Motor neuron (in vitro differentiated cells): Measurements from ENCODE around the gene PIEZO1. TPM values are rescaled to one million over a fixed set of nuclear protein-coding genes. Genes with fewer than 3 reads are reported as not detected.
"Not testable (repeated sequence)": the region's sequence is repeated elsewhere in the genome, so short reads cannot be mapped to it uniquely, and the experiment has no call there.

Experiments used
- ATAC-seq, 8 experiments: fragments of 200-7000 bp; cut with Tn5 transposase; replicated peaks in 6 of 8; 2 replicates each; pipeline ENCODE4 v1.8.0; 2021; ENCODE audit warnings: mild to moderate bottlenecking in 8 of 8, moderate library complexity in 8 of 8
- H3K27ac ChIP-seq, 2 donors: fragments of 250-450 bp; sonication (Bioruptor Pico); 2 replicates each; pipeline ENCODE4 v1.9.0; 2021; ENCODE audit warnings: antibody characterized with exemption in 2 of 2, mild to moderate bottlenecking in 2 of 2, moderate library complexity in 1 of 2
- H3K4me1 ChIP-seq, 2 donors: fragments of 250-450 bp; sonication (Bioruptor Pico); replicated peaks in 1 of 2; 2 replicates each; pipeline ENCODE4 v1.6.1; 2021; ENCODE audit warnings: antibody characterized with exemption in 2 of 2, mild to moderate bottlenecking in 2 of 2, moderate library complexity in 1 of 2
- H3K4me3 ChIP-seq, 5 donors: fragments of 250-450 bp; sonication (Bioruptor Pico); 2 replicates each; pipeline ENCODE4 v1.9.0; 2021; ENCODE audit warnings: antibody characterized with exemption in 5 of 5, mild to moderate bottlenecking in 5 of 5, moderate library complexity in 4 of 5
- WGBS, 10 experiments: fragments of 450-650 bp; shearing (Covaris generic); methylation state at CpG; one replicate each; pipeline ENCODE4 v1.0.0; 2022; 5-methylcytosine and 5-hydroxymethylcytosine counted together
- in situ Hi-C, 9 experiments: fragments of 400-800 bp; cut with MboI; loops; one replicate each; pipeline ENCODE4 v1.15.0; 2021; ENCODE audit warnings: low sequenced_read_pairs in 9 of 9, low pct_unique_long_range_greater_than_20kb in 2 of 9; ENCODE audit not compliant: unreplicated experiment in 9 of 9
- total RNA-seq, 8 experiments: library from RNA; unstranded; fragments of 300-600 nt; gene quantifications; 2 replicates each; pipeline versions ENCODE4 v1.2.3 to v1.2.4, GENCODE V29; 2022

Gene PIEZO1
- total RNA-seq, 8 experiments from 2014 or later: 2.2 to 163 (median 22.9) TPM

- peak overlapping the region; percentile 69 to 90 for H3K27ac ChIP-seq
- 7 to 67% (median 40%) methylated on average over 1 to 7 of the region's 29 CpGs; no CpG with 5 or more reads in 5 of the 10 experiments for WGBS, 10 experiments
- ATAC-seq: peak; percentile 43 to 72 (median 62)
- H3K4me3 ChIP-seq: no peak overlapping the region
- H3K4me1 ChIP-seq: peaks cover 59 to 68% of the 10 kb centered on the region in 2 donors
- in situ Hi-C loops: no loop called here
These were observed 11.9 kb downstream of the PIEZO1 start for GRCh38 chr16:88772871-88773811.

GRCh38 chr16:88771781-88772180 lies 13.2 kb downstream of the PIEZO1 start:
- in situ Hi-C loops, ATAC-seq, H3K4me3 ChIP-seq: not testable (repeated sequence)
- no CpG with 5 or more reads among the region's 23 CpGs for WGBS, 10 experiments
- Histone ChIP-seq H3K4me1 (peaks cover 65 to 74% of the 10 kb centered on the region in 2 donors), H3K27ac (peak overlapping the region in 1 of 2 donors; percentile 90)

- in situ Hi-C loops: no loop called here
- ATAC-seq: peak in 1 of 8 experiments; percentile 31
- H3K4me1 ChIP-seq: peaks cover 65 to 76% of the 10 kb centered on the region in 2 donors
- WGBS, 10 experiments: 83% methylated on average over 2 of the region's 19 CpGs; no CpG with 5 or more reads in 9 of the 10 experiments
- peak overlapping the region; percentile 64 to 78 for H3K27ac ChIP-seq
- no peak overlapping the region for H3K4me3 ChIP-seq
These were observed 13.7 kb downstream of the PIEZO1 start for GRCh38 chr16:88771294-88771772.

GRCh38 chr16:88770461-88771293 lies 14.3 kb downstream of the PIEZO1 start:
- ATAC-seq: peak in 7 of 8 experiments; percentile 11 to 75 (median 62)
- peak overlapping the region; percentile 64 to 78 for H3K27ac ChIP-seq
- H3K4me3 ChIP-seq: no peak overlapping the region
- 27 to 88% (median 53%) methylated on average over 1 to 15 of the region's 41 CpGs; no CpG with 5 or more reads in 5 of the 10 experiments for WGBS, 10 experiments
- peaks cover 65 to 76% of the 10 kb centered on the region in 2 donors for H3K4me1 ChIP-seq
- in situ Hi-C loops: no loop called here

GRCh38 chr16:88769617-88770460 lies 15.2 kb downstream of the PIEZO1 start:
- Histone ChIP-seq H3K4me1 (peaks cover 65 to 82% of the 10 kb centered on the region in 2 donors), H3K4me3 (no peak overlapping the region), H3K27ac (peak overlapping the region; percentile 64 to 78)
- in situ Hi-C loops: no loop called here
- ATAC-seq: peak in 6 of 8 experiments; percentile 1 to 41 (median 31)
- WGBS, 10 experiments: no CpG with 5 or more reads among the region's 30 CpGs

- Histone ChIP-seq H3K4me1 (peaks cover 53 to 77% of the 10 kb centered on the region in 2 donors), H3K4me3 (no peak overlapping the region), H3K27ac (peak overlapping the region in 1 of 2 donors; percentile 61)
- in situ Hi-C loops: no loop called here
- WGBS, 10 experiments: 20 to 45% (median 33%) methylated on average over 1 to 4 of the region's 24 CpGs; no CpG with 5 or more reads in 7 of the 10 experiments
- ATAC-seq: peak in 3 of 8 experiments; percentile 5 to 62 (median 13)
These were observed 16.8 kb downstream of the PIEZO1 start for GRCh38 chr16:88768071-88768783.

GRCh38 chr16:88767546-88768070 lies 17.4 kb downstream of the PIEZO1 start:
- H3K4me3 ChIP-seq: no peak overlapping the region
- peaks cover 47 to 72% of the 10 kb centered on the region in 2 donors for H3K4me1 ChIP-seq
- in situ Hi-C loops: no loop called here
- peak overlapping the region in 1 of 2 donors; percentile 61 for H3K27ac ChIP-seq
- ATAC-seq: peak in 2 of 8 experiments; percentile 2 to 5
- 80% methylated on average over 1 of the region's 12 CpGs; no CpG with 5 or more reads in 9 of the 10 experiments for WGBS, 10 experiments

GRCh38 chr16:88766975-88767374 lies 18.0 kb downstream of the PIEZO1 start:
- Histone ChIP-seq H3K27ac (no peak overlapping the region), H3K4me1 (peaks cover 40 to 66% of the 10 kb centered on the region in 2 donors), H3K4me3 (no peak overlapping the region)
- 80 to 100% (median 93%) methylated on average over 1 to 7 of the region's 11 CpGs; no CpG with 5 or more reads in 4 of the 10 experiments for WGBS, 10 experiments
- in situ Hi-C loops: no loop called here
- no peak for ATAC-seq

GRCh38 chr16:88764913-88765349 lies 20.1 kb downstream of the PIEZO1 start:
- ATAC-seq: peak in 2 of 8 experiments; percentile 6 to 7
- peak overlapping the region in 1 of 2 donors; percentile 36 for H3K27ac ChIP-seq
- in situ Hi-C loops: no loop called here
- 70 to 100% (median 85%) methylated on average over 1 to 4 of the region's 9 CpGs; no CpG with 5 or more reads in 7 of the 10 experiments for WGBS, 10 experiments
- H3K4me1 ChIP-seq: peaks cover 26 to 54% of the 10 kb centered on the region in 2 donors
- H3K4me3 ChIP-seq: no peak overlapping the region

GRCh38 chr16:88764080-88764479 lies 20.9 kb downstream of the PIEZO1 start:
- WGBS, 10 experiments: 50 to 100% (median 93%) methylated on average over 1 to 3 of the region's 19 CpGs; no CpG with 5 or more reads in 6 of the 10 experiments
- peaks cover 18 to 45% of the 10 kb centered on the region in 2 donors for H3K4me1 ChIP-seq

GRCh38 chr16:88763502-88764053 lies 21.4 kb downstream of the PIEZO1 start:
- Histone ChIP-seq H3K4me3 (no peak overlapping the region), H3K27ac (no peak overlapping the region), H3K4me1 (peaks cover 15 to 40% of the 10 kb centered on the region in 2 donors)
- 20 to 100% (median 59%) methylated on average over 1 to 14 of the region's 14 CpGs; no CpG with 5 or more reads in 4 of the 10 experiments for WGBS, 10 experiments
- ATAC-seq: peak in 1 of 8 experiments; percentile 5
- in situ Hi-C loops: no loop called here

More at GRCh38 chr16:88764080-88764479, 20.9 kb downstream of the PIEZO1 start:
- Histone ChIP-seq H3K4me3 (no peak overlapping the region), H3K27ac (no peak overlapping the region)
- ATAC-seq: no peak
- in situ Hi-C loops: no loop called here
